ENCODE measurements around the gene MALSU1.

DNA sequence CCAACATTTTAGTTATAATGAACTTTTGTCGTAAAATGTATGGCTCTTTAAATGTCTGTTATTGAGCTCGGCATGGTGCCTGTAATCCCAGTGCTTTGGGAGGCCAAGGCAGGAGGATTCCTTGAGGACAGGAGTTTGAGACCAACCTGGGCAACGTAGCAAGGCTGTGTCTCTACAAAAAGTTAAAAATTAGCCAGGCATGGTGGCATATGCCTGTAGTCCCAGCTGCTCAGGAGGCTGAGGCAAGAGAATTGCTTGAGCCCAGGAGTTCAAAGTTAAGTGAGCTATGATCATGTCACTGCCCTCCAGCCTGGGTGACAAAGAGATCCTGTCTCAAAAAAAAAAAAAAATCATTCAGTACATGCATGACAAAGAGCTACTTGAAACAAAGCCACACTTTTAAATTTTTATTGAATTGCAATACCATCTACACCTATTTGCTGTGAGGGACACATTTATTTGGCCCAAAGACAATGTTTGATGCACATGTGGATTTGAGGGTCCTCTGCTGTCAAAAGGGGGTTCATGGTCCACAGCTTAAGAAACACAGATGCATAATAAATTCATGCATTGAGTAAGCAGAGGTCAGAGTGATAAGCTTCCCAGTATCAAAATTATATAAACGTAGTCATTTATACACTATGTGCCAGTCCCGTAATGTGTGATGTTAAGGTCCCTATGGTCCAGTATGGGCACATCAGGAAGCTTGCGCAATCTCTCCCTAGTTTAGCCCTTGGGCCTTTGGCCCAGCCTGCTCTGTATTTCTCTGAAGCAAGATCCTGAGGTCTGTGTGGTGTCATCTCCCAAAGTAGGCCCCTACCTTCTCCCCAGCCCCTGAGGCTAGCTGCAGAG is 4.4 kb upstream of the MALSU1 start:
- TF ChIP-seq, protein P1, sequence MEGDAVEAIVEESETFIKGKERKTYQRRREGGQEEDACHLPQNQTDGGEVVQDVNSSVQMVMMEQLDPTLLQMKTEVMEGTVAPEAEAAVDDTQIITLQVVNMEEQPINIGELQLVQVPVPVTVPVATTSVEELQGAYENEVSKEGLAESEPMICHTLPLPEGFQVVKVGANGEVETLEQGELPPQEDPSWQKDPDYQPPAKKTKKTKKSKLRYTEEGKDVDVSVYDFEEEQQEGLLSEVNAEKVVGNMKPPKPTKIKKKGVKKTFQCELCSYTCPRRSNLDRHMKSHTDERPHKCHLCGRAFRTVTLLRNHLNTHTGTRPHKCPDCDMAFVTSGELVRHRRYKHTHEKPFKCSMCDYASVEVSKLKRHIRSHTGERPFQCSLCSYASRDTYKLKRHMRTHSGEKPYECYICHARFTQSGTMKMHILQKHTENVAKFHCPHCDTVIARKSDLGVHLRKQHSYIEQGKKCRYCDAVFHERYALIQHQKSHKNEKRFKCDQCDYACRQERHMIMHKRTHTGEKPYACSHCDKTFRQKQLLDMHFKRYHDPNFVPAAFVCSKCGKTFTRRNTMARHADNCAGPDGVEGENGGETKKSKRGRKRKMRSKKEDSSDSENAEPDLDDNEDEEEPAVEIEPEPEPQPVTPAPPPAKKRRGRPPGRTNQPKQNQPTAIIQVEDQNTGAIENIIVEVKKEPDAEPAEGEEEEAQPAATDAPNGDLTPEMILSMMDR (IDR thresholded peaks at IDR 0.05) = no peak
- no peak for TF ChIP-seq POLR2A (IDR thresholded peaks at IDR 0.05)
